Activated CD8-positive, alpha-beta memory T cell treated with anti-CD3 and anti-CD28 coated beads, Interleukin-2, amount 50 U/mL, for 4 hours (primary cell): ENCODE data around the gene OSBPL1A.

ENCODE experiments used
- DNase-seq: peaks from one replicate; pipeline ENCODE4 v3.0.0-alpha.2; 2020

Gene OSBPL1A

GRCh38 chr18:24208270-24209035 is 189.2 kb downstream of the OSBPL1A start:
- no peak for DNase-seq

- no peak for DNase-seq
These were observed 192.7 kb downstream of the OSBPL1A start for GRCh38 chr18:24204904-24205303.

- no peak for DNase-seq
These were observed 195.6 kb downstream of the OSBPL1A start for GRCh38 chr18:24201699-24202687.

- no peak for DNase-seq
These were observed 196.9 kb downstream of the OSBPL1A start for GRCh38 chr18:24200494-24201290.

GRCh38 chr18:24199372-24199962 is 198.2 kb downstream of the OSBPL1A start:
- DNase-seq, result no peak

GRCh38 chr18:24198461-24198860 is 199.2 kb downstream of the OSBPL1A start:
- DNase-seq, result no peak

GRCh38 chr18:24197412-24197811 is 200.2 kb downstream of the OSBPL1A start:
- DNase-seq, result no peak

- DNase-seq, result no peak
These were observed 200.9 kb downstream of the OSBPL1A start for GRCh38 chr18:24196764-24197163.

- DNase-seq, result no peak
These were observed 202.1 kb downstream of the OSBPL1A start for GRCh38 chr18:24195296-24196053.

GRCh38 chr18:24190590-24190989 is 207.0 kb downstream of the OSBPL1A start:
- DNase-seq, result no peak

GRCh38 chr18:24189664-24190346 is 207.8 kb downstream of the OSBPL1A start:
- no peak for DNase-seq

GRCh38 chr18:24189007-24189528 is 208.6 kb downstream of the OSBPL1A start:
- DNase-seq, result no peak

- no peak for DNase-seq
These were observed 209.5 kb downstream of the OSBPL1A start for GRCh38 chr18:24188120-24188519.

GRCh38 chr18:24187689-24188088 is 209.9 kb downstream of the OSBPL1A start:
- no peak for DNase-seq

- DNase-seq, result no peak
These were observed 210.6 kb downstream of the OSBPL1A start for GRCh38 chr18:24187049-24187448.

GRCh38 chr18:24185805-24186204 is 211.8 kb downstream of the OSBPL1A start:
- no peak for DNase-seq

- DNase-seq, result no peak
These were observed 215.8 kb downstream of the OSBPL1A start for GRCh38 chr18:24181806-24182205.

- no peak for DNase-seq
These were observed 217.6 kb downstream of the OSBPL1A start for GRCh38 chr18:24180048-24180447.

GRCh38 chr18:24177499-24178133 is 220.0 kb downstream of the OSBPL1A start:
- DNase-seq, result no peak

- DNase-seq, result peak; percentile 21
These were observed 220.8 kb downstream of the OSBPL1A start for GRCh38 chr18:24176727-24177416.
